ENCODE data around the gene CLPTM1L. TPM values are rescaled to one million over a fixed set of nuclear protein-coding genes. Genes with fewer than 3 reads are reported as not detected.
"Not testable (repeated sequence)": the region's sequence is repeated elsewhere in the genome, so short reads cannot be mapped to it uniquely, and the experiment has no call there.

CLPTM1L gene
- total RNA-seq, 1 experiment from 2014 or later: 214 TPM

GRCh38 chr5:1362242-1363015 lies 17.5 kb upstream of the CLPTM1L start:
- no peak for DNase-seq (ENCODE audit: low spot score)

- DNase-seq (ENCODE audit: low spot score): no peak
These were observed 16.0 kb upstream of the CLPTM1L start for GRCh38 chr5:1360861-1361260.

- not testable (repeated sequence) for DNase-seq (ENCODE audit: low spot score)
These were observed 15.5 kb upstream of the CLPTM1L start for GRCh38 chr5:1360367-1360766.

- DNase-seq (ENCODE audit: low spot score): no peak
These were observed 14.8 kb upstream of the CLPTM1L start for GRCh38 chr5:1359713-1360112.

GRCh38 chr5:1359031-1359645 lies 14.2 kb upstream of the CLPTM1L start:
- no peak for DNase-seq (ENCODE audit: low spot score)

GRCh38 chr5:1358726-1359025 lies 13.8 kb upstream of the CLPTM1L start:
- DNase-seq (ENCODE audit: low spot score): no peak

GRCh38 chr5:1357946-1358725 lies 13.2 kb upstream of the CLPTM1L start:
- no peak for DNase-seq (ENCODE audit: low spot score)

GRCh38 chr5:1356873-1357787 lies 12.2 kb upstream of the CLPTM1L start:
- no peak for DNase-seq (ENCODE audit: low spot score)

GRCh38 chr5:1354576-1354975 lies 9.7 kb upstream of the CLPTM1L start:
- no peak for DNase-seq (ENCODE audit: low spot score)

GRCh38 chr5:1352231-1353219 lies 7.6 kb upstream of the CLPTM1L start:
- DNase-seq (ENCODE audit: low spot score): no peak

- DNase-seq (ENCODE audit: low spot score): no peak
These were observed 6.3 kb upstream of the CLPTM1L start for GRCh38 chr5:1351156-1351555.

- DNase-seq (ENCODE audit: low spot score): no peak
These were observed 4.3 kb upstream of the CLPTM1L start for GRCh38 chr5:1349246-1349645.

GRCh38 chr5:1348986-1349245 lies 4.0 kb upstream of the CLPTM1L start:
- DNase-seq (ENCODE audit: low spot score): no peak

GRCh38 chr5:1347571-1347970 lies 2.7 kb upstream of the CLPTM1L start:
- no peak for DNase-seq (ENCODE audit: low spot score)

GRCh38 chr5:1346627-1347440 lies 1.9 kb upstream of the CLPTM1L start:
- no peak for DNase-seq (ENCODE audit: low spot score)

GRCh38 chr5:1345876-1346626 lies 1.2 kb upstream of the CLPTM1L start:
- no peak for DNase-seq (ENCODE audit: low spot score)

GRCh38 chr5:1343931-1344901 lies 683 bp downstream of the CLPTM1L start:
- DNase-seq (ENCODE audit: low spot score): no peak

- no peak for DNase-seq (ENCODE audit: low spot score)
These were observed 1.6 kb downstream of the CLPTM1L start for GRCh38 chr5:1343315-1343751.

Data from H4 (cell line).